ENCODE results near the gene HDAC11. TPM values are rescaled to one million over a fixed set of nuclear protein-coding genes. Genes with fewer than 3 reads are reported as not detected.
"Not testable (repeated sequence)": the region's sequence is repeated elsewhere in the genome, so short reads cannot be mapped to it uniquely, and the experiment has no call there.

HDAC11 gene
- total and polyA plus RNA-seq, 4 donors: 2.5 to 9.0 (median 3.2) TPM

DNA sequence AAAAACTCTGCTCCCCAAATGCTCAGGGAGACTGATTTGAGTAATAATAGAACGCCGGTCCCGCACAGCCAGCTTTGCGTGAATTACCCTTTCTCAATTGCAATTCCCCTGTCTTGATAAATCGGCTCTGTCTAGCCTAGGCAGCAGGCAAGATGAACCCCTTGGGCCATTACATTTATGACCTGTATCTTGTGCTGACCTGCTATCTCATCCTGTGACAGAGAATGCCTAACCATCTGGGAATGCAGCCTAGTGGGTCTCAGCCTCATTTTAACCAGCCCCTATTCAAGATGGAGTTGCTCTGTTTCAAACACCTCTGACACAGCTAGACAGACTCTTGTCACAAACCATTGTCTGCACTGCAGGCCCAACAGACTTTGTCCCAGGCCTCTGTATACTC lies 46.2 kb upstream of the HDAC11 start (continued):
- TF ChIP-seq RAD21 (IDR thresholded peaks at IDR 0.05) (no peak), FOXA2 (IDR thresholded peaks at IDR 0.05) (no peak), FOXA1 (IDR thresholded peaks at IDR 0.05) (no peak), SP1 (IDR thresholded peaks at IDR 0.05) (no peak)
- TF ChIP-seq, protein P1, sequence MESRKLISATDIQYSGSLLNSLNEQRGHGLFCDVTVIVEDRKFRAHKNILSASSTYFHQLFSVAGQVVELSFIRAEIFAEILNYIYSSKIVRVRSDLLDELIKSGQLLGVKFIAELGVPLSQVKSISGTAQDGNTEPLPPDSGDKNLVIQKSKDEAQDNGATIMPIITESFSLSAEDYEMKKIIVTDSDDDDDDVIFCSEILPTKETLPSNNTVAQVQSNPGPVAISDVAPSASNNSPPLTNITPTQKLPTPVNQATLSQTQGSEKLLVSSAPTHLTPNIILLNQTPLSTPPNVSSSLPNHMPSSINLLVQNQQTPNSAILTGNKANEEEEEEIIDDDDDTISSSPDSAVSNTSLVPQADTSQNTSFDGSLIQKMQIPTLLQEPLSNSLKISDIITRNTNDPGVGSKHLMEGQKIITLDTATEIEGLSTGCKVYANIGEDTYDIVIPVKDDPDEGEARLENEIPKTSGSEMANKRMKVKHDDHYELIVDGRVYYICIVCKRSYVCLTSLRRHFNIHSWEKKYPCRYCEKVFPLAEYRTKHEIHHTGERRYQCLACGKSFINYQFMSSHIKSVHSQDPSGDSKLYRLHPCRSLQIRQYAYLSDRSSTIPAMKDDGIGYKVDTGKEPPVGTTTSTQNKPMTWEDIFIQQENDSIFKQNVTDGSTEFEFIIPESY (IDR thresholded peaks at IDR 0.05): no peak

DNA sequence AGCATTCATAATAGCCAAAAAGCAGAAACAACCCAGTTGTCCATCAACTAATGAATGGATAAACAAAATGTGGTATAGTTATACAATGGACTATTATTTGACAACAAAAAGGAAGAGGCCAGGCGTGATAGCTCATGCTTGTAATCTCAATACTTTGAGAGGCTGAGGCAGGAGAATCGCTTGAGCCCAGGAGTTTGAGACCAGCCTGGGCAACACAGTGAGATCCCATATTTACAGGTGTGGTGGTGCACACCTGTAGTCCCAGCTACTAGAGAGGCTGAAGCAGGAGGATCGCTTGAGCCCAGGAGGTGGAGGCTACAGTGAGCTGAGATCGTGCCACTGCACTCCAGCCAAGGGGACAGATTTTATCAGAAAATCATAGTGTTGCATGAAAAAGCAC lies 43.9 kb upstream of the HDAC11 start:
- 92% methylated on average over 4 of the region's 4 CpGs for WGBS
- H3K27ac ChIP-seq (ENCODE audit: low read depth in 1 of 2, low read length in 2 of 2); DNase-seq (ENCODE audit: low spot score); H3K4me3 ChIP-seq (ENCODE audit: low read depth in 1 of 3, low read length in 3 of 3); H3K36me3 ChIP-seq (ENCODE audit: control insufficient read depth in 4 of 4, insufficient read depth in 3 of 4, low read depth in 1 of 4, low read length in 3 of 4); H3K4me1 ChIP-seq (ENCODE audit: control insufficient read depth in 4 of 4, insufficient read depth in 4 of 4, low read length in 3 of 4); H3K9ac ChIP-seq (ENCODE audit: low read depth in 1 of 2, low read length in 2 of 2); H3K9me3 ChIP-seq (ENCODE audit: control insufficient read depth in 4 of 4, low read length in 3 of 4); H3K27me3 ChIP-seq (ENCODE audit: control insufficient read depth in 4 of 4, insufficient read depth in 4 of 4, low read length in 3 of 4): not testable (repeated sequence)

DNA sequence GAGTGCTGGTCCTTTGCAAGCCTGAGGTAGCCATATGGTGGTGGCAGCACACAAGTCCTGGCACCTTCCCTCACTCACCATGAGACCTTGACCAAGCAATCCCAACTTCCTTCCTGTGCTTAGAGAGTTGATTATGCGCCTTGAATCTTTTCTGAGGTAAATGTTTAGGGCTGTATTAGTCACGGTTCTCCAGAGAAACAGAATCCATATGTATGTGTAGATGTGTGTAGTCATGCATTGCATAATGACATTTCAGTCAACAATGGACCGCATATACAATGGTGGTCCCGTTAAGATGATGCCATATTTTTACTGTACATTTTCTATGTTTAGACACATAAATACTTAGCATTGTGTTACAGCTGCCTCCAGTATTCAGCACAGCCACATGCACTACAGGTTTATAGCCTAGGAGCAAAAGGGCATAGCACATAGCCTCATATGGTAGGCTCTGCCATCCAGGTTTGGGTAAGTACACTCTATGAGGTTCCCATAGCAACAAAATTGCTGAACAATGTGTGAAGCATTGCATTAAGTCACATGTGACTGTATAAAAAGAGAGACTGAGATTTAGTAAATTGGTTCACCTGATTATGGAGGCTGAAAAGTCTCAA lies 39.8 kb upstream of the HDAC11 start:
- Histone ChIP-seq H3K27ac (ENCODE audit: low read depth in 1 of 2, low read length in 2 of 2) (no peak overlapping the region), H3K4me1 (ENCODE audit: control insufficient read depth in 4 of 4, insufficient read depth in 4 of 4, low read length in 3 of 4) (no peaks in the 10 kb centered on the region), H3K4me3 (ENCODE audit: low read depth in 1 of 3, low read length in 3 of 3) (no peak overlapping the region), H3K9me3 (ENCODE audit: control insufficient read depth in 4 of 4, low read length in 3 of 4) (no peaks in the 10 kb centered on the region), H3K9ac (ENCODE audit: low read depth in 1 of 2, low read length in 2 of 2) (no peak overlapping the region), H3K36me3 (ENCODE audit: control insufficient read depth in 4 of 4, insufficient read depth in 3 of 4, low read depth in 1 of 4, low read length in 3 of 4) (no peaks in the 10 kb centered on the region), H3K27me3 (ENCODE audit: control insufficient read depth in 4 of 4, insufficient read depth in 4 of 4, low read length in 3 of 4) (no peaks in the 10 kb centered on the region)
- TF ChIP-seq GABPA (IDR thresholded peaks at IDR 0.05 in 1 of 2, conservative IDR thresholded peaks at IDR 0.05 in 1 of 2): no peak
- TF ChIP-seq FOXA2 (IDR thresholded peaks at IDR 0.05): no peak
- no peak for TF ChIP-seq YY1 (IDR thresholded peaks at IDR 0.05)
- TF ChIP-seq HNF4G (IDR thresholded peaks at IDR 0.05): no peak
- no peak for TF ChIP-seq EGR1 (IDR thresholded peaks at IDR 0.05; ENCODE audit: low read depth in 2 of 2)
- TF ChIP-seq TAF1 (conservative IDR thresholded peaks at IDR 0.05): no peak
- no peak for TF ChIP-seq RXRA (IDR thresholded peaks at IDR 0.05)
- TF ChIP-seq NR2F2 (IDR thresholded peaks at IDR 0.05): no peak
- no peak for TF ChIP-seq RAD21 (IDR thresholded peaks at IDR 0.05)
- TF ChIP-seq JUND (IDR thresholded peaks at IDR 0.05): no peak
- TF ChIP-seq FOXA1 (IDR thresholded peaks at IDR 0.05): no peak
- TF ChIP-seq, protein P2, sequence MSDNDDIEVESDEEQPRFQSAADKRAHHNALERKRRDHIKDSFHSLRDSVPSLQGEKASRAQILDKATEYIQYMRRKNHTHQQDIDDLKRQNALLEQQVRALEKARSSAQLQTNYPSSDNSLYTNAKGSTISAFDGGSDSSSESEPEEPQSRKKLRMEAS (IDR thresholded peaks at IDR 0.05): no peak
- TF ChIP-seq SP1 (IDR thresholded peaks at IDR 0.05): no peak
- TF ChIP-seq HNF4A (conservative IDR thresholded peaks at IDR 0.05): no peak
- TF ChIP-seq, protein P3, sequence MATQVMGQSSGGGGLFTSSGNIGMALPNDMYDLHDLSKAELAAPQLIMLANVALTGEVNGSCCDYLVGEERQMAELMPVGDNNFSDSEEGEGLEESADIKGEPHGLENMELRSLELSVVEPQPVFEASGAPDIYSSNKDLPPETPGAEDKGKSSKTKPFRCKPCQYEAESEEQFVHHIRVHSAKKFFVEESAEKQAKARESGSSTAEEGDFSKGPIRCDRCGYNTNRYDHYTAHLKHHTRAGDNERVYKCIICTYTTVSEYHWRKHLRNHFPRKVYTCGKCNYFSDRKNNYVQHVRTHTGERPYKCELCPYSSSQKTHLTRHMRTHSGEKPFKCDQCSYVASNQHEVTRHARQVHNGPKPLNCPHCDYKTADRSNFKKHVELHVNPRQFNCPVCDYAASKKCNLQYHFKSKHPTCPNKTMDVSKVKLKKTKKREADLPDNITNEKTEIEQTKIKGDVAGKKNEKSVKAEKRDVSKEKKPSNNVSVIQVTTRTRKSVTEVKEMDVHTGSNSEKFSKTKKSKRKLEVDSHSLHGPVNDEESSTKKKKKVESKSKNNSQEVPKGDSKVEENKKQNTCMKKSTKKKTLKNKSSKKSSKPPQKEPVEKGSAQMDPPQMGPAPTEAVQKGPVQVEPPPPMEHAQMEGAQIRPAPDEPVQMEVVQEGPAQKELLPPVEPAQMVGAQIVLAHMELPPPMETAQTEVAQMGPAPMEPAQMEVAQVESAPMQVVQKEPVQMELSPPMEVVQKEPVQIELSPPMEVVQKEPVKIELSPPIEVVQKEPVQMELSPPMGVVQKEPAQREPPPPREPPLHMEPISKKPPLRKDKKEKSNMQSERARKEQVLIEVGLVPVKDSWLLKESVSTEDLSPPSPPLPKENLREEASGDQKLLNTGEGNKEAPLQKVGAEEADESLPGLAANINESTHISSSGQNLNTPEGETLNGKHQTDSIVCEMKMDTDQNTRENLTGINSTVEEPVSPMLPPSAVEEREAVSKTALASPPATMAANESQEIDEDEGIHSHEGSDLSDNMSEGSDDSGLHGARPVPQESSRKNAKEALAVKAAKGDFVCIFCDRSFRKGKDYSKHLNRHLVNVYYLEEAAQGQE (IDR thresholded peaks at IDR 0.05): no peak
- TF ChIP-seq, protein P4, sequence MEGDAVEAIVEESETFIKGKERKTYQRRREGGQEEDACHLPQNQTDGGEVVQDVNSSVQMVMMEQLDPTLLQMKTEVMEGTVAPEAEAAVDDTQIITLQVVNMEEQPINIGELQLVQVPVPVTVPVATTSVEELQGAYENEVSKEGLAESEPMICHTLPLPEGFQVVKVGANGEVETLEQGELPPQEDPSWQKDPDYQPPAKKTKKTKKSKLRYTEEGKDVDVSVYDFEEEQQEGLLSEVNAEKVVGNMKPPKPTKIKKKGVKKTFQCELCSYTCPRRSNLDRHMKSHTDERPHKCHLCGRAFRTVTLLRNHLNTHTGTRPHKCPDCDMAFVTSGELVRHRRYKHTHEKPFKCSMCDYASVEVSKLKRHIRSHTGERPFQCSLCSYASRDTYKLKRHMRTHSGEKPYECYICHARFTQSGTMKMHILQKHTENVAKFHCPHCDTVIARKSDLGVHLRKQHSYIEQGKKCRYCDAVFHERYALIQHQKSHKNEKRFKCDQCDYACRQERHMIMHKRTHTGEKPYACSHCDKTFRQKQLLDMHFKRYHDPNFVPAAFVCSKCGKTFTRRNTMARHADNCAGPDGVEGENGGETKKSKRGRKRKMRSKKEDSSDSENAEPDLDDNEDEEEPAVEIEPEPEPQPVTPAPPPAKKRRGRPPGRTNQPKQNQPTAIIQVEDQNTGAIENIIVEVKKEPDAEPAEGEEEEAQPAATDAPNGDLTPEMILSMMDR (IDR thresholded peaks at IDR 0.05; ENCODE audit: low read depth, low read length, missing input control): no peak
- TF ChIP-seq, protein P1 (IDR thresholded peaks at IDR 0.05): no peak
- TF ChIP-seq, protein P5, sequence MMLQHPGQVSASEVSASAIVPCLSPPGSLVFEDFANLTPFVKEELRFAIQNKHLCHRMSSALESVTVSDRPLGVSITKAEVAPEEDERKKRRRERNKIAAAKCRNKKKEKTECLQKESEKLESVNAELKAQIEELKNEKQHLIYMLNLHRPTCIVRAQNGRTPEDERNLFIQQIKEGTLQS (IDR thresholded peaks at IDR 0.05): no peak
- no peak for DNase-seq (ENCODE audit: low spot score)
- WGBS: 82% methylated on average over 4 of the region's 4 CpGs

DNA sequence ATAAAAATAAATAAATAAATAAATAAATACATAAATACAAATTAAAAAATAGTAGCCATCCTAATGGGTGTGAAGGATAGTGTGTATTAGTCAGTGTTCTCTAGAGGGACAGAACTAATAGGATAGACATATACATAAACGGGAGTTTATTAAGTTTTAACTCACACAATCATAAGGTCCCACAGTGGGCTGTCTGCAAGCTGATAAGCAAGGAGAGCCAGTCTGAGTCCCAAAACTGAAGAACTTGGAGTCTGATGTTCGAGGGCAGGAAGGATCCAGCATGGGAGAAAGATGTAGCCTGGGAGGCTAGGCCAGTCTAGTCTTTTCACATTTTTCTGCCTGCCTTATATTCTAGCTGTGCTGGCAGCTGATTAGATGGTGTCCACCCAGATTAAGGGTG lies 37.2 kb upstream of the HDAC11 start:
- H3K4me3 ChIP-seq (ENCODE audit: low read depth in 1 of 3, low read length in 3 of 3); H3K9me3 ChIP-seq (ENCODE audit: control insufficient read depth in 4 of 4, low read length in 3 of 4); H3K9ac ChIP-seq (ENCODE audit: low read depth in 1 of 2, low read length in 2 of 2); H3K36me3 ChIP-seq (ENCODE audit: control insufficient read depth in 4 of 4, insufficient read depth in 3 of 4, low read depth in 1 of 4, low read length in 3 of 4); H3K27ac ChIP-seq (ENCODE audit: low read depth in 1 of 2, low read length in 2 of 2); DNase-seq (ENCODE audit: low spot score); H3K27me3 ChIP-seq (ENCODE audit: control insufficient read depth in 4 of 4, insufficient read depth in 4 of 4, low read length in 3 of 4); H3K4me1 ChIP-seq (ENCODE audit: control insufficient read depth in 4 of 4, insufficient read depth in 4 of 4, low read length in 3 of 4): not testable (repeated sequence)
- 96% methylated on average over 2 of the region's 2 CpGs for WGBS
